ENCODE measurements around the gene CDHR3. TPM values are rescaled to one million over a fixed set of nuclear protein-coding genes. Genes with fewer than 3 reads are reported as not detected.

CDHR3 gene
- polyA plus RNA-seq, 2 of the 4 experiments (the other 2 are of a cell fraction): 4.0 to 4.5 TPM

DNA sequence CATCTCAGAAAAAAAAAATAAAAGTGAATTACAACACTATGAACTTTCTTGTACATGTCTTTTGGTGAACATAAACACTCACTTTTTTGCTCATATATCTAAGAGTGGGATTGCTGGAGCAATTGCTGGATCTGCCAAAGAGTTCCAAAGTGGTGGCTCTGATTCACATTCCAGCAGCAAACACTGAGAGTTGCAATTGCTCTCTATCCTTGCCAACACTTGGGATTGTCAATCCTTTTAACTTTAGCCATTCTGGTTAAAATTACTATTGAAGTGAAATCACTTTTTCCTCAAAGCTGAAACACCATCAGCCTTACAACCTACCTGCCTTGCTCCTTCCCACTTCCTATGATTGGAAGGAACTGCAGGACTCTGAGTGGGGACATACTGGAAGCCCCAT is 70.7 kb downstream of the CDHR3 start:
- DNase-seq (ENCODE audit: low read depth in 1 of 2, low spot score in 1 of 2) (no peak), FAIRE-seq (no peak), ATAC-seq (no peak)
- TF ChIP-seq, protein P1, sequence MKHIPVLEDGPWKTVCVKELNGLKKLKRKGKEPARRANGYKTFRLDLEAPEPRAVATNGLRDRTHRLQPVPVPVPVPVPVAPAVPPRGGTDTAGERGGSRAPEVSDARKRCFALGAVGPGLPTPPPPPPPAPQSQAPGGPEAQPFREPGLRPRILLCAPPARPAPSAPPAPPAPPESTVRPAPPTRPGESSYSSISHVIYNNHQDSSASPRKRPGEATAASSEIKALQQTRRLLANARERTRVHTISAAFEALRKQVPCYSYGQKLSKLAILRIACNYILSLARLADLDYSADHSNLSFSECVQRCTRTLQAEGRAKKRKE (CRISPR knock-in tag; IDR thresholded peaks at IDR 0.05; ENCODE audit: low read depth): no peak
- peak; percentile 73 for TF ChIP-seq ZFP36 (IDR thresholded peaks at IDR 0.05; ENCODE audit: borderline replicate concordance, partially characterized antibody)
- no peak overlapping the region for H3K4me3 ChIP-seq
- ChIA-PET POLR2A (no interaction called here), CTCF (interaction anchor here (1.1 to 11.0 kb wide), 7 partner anchors 7 to 377 kb away, joined by 3 to 121 read pairs (median 5); no protein-coding TSS in a partner anchor)
- H3K9me3 ChIP-seq: peaks cover 8% of the 10 kb centered on the region; the same call in 1 of the 3 replicates
- H3K4me2 ChIP-seq: no peak overlapping the region
- no peak overlapping the region for H3K27ac ChIP-seq
- no peaks in the 10 kb centered on the region for H3K4me1 ChIP-seq

DNA sequence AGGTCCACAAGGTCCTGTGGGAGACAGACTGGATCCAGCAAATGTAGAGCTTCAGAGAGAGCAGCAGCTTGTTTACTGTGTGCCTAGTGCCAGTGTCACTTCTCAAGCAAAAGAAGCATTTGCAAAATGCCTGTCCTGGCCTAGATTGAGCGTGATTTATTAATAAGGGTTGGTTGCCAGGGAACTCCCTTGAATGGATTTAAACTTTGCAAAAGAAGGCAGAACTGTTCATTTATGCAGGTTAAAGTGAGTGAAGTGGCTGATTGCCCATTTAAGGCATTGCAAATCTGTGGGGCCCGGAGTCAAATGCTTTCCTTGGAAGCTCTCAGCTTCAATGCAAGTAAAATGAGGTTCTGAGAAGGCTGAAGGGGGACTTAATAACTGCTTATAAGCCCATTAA is 71.3 kb downstream of the CDHR3 start:
- Histone ChIP-seq H3K9me3 (peaks cover 8% of the 10 kb centered on the region; the same call in 1 of the 3 replicates), H3K4me3 (no peak overlapping the region), H3K27ac (no peak overlapping the region), H3K4me2 (no peak overlapping the region), H3K4me1 (no peaks in the 10 kb centered on the region)
- FAIRE-seq (no peak), ATAC-seq (no peak), DNase-seq (ENCODE audit: low read depth in 1 of 2, low spot score in 1 of 2) (no peak)
- CTCF ChIA-PET: interaction anchor here (1.0 to 14.5 kb wide), 8 partner anchors 6 to 274 kb away, joined by 3 to 251 read pairs (median 5); no protein-coding TSS in a partner anchor
- WGBS (ENCODE audit: missing lambda C conversion rate): 73% methylated on average over 2 of the region's 2 CpGs
- POLR2A ChIA-PET: no interaction called here
- TF ChIP-seq, protein P2, sequence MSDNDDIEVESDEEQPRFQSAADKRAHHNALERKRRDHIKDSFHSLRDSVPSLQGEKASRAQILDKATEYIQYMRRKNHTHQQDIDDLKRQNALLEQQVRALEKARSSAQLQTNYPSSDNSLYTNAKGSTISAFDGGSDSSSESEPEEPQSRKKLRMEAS (IDR thresholded peaks at IDR 0.05): no peak
- no peak for TF ChIP-seq ZSCAN20 (CRISPR knock-in tag; IDR thresholded peaks at IDR 0.05)

DNA sequence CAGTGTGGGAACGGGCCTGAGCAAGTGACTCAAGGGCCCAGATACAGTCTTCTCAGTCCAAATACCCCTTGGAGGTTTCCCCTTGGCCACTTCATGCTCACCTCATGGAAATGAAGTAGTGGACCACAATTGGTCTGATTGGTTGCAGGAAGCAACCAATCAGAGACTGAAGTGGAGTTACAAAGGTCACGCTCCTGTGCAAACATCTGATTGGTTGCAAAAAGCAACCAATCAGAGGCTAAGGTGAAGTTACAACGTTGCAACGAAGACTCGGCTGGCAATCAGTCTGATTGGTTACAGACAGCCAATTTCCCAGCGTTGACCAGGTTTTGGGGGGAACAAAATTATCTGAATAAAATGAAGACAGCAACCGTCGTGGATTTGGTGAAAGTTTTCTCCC is 72.5 kb downstream of the CDHR3 start:
- Histone ChIP-seq H3K4me1 (no peaks in the 10 kb centered on the region), H3K9me3 (peaks cover 8% of the 10 kb centered on the region; the same call in 1 of the 3 replicates), H3K27ac (no peak overlapping the region), H3K4me3 (no peak overlapping the region), H3K4me2 (no peak overlapping the region)
- ChIA-PET CTCF (interaction anchor here (1.0 to 14.5 kb wide), 4 partner anchors 22 to 274 kb away, joined by 3 to 251 read pairs (median 29); no protein-coding TSS in a partner anchor), POLR2A (no interaction called here)
- ATAC-seq: no peak
- WGBS (ENCODE audit: missing lambda C conversion rate): 73% methylated on average over 8 of the region's 8 CpGs
- DNase-seq (ENCODE audit: low read depth in 1 of 2, low spot score in 1 of 2): no peak
- TF ChIP-seq POLR2A (IDR thresholded peaks at IDR 0.05; ENCODE audit: low read length): no peak
- TF ChIP-seq NR3C1 (IDR thresholded peaks at IDR 0.05): no peak
- TF ChIP-seq HOXB5 (CRISPR knock-in tag; IDR thresholded peaks at IDR 0.05): no peak
- no peak for TF ChIP-seq BHLHE40 (IDR thresholded peaks at IDR 0.05; ENCODE audit: low read depth, low read length)
- no peak for TF ChIP-seq TP53 (CRISPR knock-in tag; IDR thresholded peaks at IDR 0.05)
- TF ChIP-seq MAFK (IDR thresholded peaks at IDR 0.05; ENCODE audit: partially characterized antibody): no peak
- no peak for TF ChIP-seq FOSL2 (IDR thresholded peaks at IDR 0.05)
- no peak for TF ChIP-seq FOSL2 (CRISPR knock-in tag; IDR thresholded peaks at IDR 0.05)
- no peak for TF ChIP-seq FOXS1 (CRISPR knock-in tag; IDR thresholded peaks at IDR 0.05)
- TF ChIP-seq, protein P2 (IDR thresholded peaks at IDR 0.05): no peak
- no peak for TF ChIP-seq ZC3H11A (IDR thresholded peaks at IDR 0.05)
- no peak for TF ChIP-seq ESRRA (IDR thresholded peaks at IDR 0.05; ENCODE audit: borderline replicate concordance, low read length)
- TF ChIP-seq JUN (IDR thresholded peaks at IDR 0.05): no peak
- TF ChIP-seq RCOR1 (IDR thresholded peaks at IDR 0.05; ENCODE audit: low read depth, low read length): no peak
- no peak for TF ChIP-seq HEYL (CRISPR knock-in tag; IDR thresholded peaks at IDR 0.05)
- TF ChIP-seq EHMT2 (IDR thresholded peaks at IDR 0.05; ENCODE audit: low read depth): no peak
- TF ChIP-seq, protein P1 (CRISPR knock-in tag; IDR thresholded peaks at IDR 0.05; ENCODE audit: low read depth): no peak
- TF ChIP-seq HOXA7 (CRISPR knock-in tag; IDR thresholded peaks at IDR 0.05): no peak
- TF ChIP-seq EP300 (IDR thresholded peaks at IDR 0.05): no peak
- FAIRE-seq: no peak
